ENCODE data around the gene CACNA1C.

Gene CACNA1C

GRCh38 chr12:2618291-2618995 lies 565.7 kb downstream of the CACNA1C start:
- no peak for DNase-seq

- no peak for DNase-seq
Measured at GRCh38 chr12:2619136-2619535, 566.3 kb downstream of the CACNA1C start.

GRCh38 chr12:2622460-2622859 lies 569.7 kb downstream of the CACNA1C start:
- DNase-seq, result no peak

DNA sequence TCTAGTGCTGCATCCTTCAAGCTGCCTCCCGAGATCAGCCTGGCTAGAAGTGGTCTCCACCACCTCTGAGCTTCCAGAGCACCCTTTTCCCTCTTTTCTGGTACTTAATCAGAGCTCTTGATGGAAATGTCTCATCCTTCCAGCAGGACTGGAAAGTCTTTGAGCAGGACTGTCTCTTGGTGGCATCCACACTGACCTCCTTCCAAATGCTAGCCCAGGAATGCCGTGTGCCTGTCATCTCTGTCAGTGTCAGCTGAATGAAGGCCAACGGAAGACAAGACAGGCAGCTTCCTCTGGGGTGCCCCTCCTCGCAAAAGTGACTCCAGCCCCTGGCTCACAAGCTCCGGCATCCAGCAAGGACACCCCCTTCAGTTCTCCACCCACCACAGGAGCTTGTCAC lies 570.7 kb downstream of the CACNA1C start:
- DNase-seq, result no peak

DNA sequence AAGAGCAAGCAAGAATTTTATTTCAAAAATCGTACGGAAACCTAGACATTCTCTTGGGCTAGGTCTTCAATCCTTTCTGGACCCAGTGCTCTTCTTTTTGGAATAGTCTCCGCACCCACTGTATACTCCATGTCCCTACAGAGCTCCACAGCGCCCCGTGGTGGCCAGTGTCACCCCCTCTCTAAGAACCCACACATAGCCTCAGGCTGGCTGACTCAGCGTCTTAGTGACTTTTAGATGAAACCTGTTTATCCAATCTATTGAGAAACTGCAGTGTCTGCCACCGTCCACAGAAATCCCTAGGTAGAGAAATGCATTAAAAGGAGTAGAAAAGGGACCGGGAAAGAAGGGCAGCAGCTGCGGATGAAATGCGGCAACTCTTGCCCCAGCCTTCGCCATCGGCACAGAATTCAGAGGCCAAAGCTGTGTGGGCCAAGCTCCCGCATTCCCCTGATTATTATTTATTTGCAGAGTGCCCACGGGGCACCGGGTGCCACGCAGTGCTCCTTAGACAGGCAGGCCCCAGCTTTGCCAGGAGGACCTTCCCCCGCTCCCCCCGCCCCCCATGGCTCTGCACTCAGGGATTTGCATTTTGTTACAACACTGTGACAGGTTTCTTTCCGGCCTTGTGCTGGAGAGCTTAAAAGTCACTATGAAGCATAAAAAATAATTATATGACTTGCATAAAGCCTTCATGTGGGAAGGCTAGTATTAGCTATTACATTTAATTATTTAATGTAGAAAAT lies 571.9 kb downstream of the CACNA1C start:
- no peak for DNase-seq

DNA sequence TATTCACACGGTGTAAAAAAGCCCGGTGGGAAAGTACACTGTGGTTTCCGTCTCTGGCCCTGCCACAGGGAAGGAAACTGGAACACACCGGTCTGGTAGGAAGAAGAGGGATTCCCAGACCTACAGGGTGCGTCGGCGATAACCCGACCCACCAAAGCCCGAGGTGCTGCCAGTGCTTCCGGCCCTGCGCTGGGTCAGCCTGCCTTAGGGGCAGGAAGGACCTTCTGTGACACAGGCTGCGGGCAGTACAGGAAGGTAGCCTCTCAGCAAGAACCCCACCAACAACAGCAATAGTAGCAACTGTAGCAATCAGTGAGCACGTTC lies 572.5 kb downstream of the CACNA1C start:
- no peak for DNase-seq

DNA sequence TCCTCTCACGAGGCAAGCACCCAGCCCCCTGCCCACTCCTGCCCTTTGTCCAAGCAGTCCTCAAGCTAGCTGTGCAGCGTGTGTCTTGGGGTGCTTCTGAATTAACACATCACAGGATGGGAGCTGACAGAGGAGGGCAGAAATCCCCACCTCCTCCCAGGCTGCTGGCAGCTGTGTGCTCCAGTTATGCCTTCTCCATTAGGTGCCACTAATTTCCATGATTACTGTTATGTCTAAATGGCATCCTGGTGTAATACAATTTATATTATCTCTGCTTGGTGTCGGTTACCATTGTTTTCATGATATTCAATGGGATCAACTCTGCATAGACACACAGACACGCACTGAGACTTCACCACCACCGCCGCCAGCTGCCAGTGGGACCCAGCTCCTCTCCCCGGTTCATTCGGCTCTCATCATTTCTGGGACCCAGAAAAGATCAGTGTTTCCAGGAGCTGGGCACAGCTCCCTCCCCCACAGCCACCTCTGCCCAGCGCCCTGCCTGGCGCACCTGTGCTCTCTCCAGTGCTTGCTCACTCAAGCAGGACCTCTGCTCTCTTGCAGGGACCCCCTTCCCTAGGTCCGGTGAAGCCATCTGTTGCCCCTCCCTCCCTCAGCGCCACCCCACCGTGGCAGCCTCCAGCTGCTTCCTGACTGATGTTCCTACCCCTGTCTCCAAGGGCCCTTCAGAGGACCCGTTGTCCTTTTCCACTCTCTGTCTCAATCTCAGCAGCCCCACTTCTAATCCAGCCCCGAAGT lies 574.5 kb downstream of the CACNA1C start:
- DNase-seq, result no peak

DNA sequence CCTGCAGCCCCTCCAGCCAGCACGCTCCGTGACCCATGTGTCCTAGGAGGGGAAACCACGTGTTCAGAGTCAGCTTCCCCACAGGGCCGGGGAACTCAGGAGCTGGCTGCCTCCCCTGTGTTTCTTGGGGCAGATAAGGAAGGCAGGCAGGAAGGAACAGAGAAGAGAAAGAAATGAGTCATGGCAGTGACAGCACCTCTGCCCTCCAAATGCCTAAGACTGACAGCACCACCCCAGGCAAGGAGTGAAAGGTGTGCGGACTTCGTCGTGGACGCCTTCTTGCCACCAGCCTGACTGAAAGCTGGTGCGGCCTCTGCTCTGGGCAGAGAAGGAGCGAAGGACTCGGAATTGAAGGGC lies 575.0 kb downstream of the CACNA1C start:
- DNase-seq, result peak; percentile 37

GRCh38 chr12:2628401-2628800 lies 575.6 kb downstream of the CACNA1C start:
- DNase-seq, result no peak

DNA sequence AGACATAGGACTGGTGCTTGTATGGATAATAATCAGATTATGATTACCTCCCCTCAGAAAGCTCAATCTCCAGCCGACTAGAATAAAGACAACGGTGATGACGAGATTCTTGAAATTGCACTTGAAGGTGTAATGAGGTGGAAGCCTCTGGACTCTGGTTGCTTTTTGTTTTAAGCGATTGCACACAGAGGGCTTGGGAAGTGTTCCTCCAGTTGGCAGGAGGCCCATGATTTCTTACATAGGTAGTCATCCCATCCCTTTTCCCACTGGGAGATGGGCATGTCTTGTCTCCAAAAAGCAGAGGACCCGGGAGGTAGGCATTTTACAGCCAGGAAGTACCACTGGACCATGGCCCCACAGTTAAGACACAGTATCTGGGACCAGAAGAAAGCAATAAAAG lies 576.3 kb downstream of the CACNA1C start:
- DNase-seq, result peak; percentile 54

DNA sequence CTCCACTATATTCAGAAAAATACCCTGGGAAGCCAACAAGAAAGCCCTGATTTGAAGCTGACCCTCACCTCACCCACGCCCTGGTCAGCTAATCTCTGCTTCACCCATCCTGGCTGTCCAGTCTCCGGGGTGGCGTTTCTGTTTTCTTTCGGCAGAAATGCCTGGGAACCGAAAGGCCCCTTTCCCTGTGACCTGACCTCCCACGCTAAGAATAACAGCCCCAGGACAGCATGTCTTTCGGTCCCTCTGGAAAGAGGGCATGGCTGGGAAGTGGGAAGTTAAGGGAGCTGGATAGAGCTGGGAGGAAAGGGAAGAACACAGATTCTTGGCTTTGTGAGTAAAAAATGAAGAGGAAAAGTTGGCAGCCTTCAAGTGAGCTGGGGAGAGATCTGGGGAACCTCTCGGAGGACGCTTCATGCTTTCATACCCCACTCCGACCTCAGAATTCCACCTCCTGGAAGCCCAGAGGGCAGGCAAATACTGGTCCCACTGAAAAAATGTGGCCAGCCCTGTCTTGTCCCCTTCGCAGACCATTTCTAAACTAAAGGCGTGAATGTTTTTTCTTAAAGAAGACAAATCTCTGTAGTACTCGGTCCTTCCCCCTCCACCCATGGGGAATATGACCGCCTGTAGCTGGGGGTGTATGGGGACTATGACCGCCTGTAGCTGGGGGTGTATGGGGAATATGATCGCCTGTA lies 579.0 kb downstream of the CACNA1C start:
- DNase-seq, result no peak

DNA sequence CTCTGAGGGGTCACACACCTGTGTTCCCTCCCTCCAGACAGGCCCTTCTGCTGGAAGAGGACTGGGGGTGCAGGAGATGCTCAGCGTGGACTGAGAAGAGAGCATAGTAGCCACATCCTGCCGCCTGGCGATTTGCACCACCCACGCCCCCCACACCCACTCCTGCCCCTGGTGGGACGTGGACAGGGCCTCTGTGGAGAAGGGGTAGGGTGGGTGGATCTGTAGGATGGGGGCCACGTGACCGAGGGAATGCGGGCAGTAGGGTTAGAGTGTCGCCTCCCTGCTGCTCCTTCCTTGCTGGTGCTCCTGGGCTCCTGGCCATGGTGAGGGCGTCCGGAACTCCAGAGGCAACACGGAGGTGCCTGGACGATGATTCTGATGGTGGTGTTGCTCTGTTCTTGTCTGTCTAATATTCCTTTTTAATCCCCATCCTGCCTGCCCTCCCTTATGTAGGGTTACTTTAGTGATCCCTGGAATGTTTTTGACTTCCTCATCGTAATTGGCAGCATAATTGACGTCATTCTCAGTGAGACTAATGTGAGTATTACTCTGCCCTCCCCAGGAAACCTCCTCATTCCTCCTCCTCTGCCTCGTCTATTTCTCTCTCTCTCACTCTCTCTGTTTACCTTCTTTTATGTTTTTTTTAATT lies 580.5 kb downstream of the CACNA1C start:
- no peak for DNase-seq

- DNase-seq, result no peak
Measured at GRCh38 chr12:2633825-2634200, 581.0 kb downstream of the CACNA1C start.

GRCh38 chr12:2634471-2634870 lies 581.7 kb downstream of the CACNA1C start:
- no peak for DNase-seq

GRCh38 chr12:2636741-2637340 lies 584.1 kb downstream of the CACNA1C start:
- no peak for DNase-seq

DNA sequence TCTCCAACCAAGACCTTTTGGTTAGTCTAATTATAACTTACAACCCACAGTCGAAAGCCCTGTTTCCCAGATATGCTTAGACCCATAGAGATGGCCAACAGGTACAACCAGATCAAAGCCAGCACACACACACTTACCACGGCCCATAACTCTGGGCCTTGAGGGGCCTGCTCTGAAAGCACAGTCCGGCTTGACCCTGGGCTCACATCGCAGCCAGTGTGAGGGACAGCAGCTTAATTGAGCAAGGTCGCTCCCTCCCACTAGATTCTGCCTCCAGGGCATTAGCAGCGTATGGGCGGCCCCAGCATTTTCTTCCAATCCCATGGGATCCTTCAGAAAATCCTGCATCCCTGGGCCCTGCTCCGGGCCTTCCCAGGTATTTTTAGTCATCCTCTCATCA lies 584.6 kb downstream of the CACNA1C start:
- DNase-seq, result no peak

DNA sequence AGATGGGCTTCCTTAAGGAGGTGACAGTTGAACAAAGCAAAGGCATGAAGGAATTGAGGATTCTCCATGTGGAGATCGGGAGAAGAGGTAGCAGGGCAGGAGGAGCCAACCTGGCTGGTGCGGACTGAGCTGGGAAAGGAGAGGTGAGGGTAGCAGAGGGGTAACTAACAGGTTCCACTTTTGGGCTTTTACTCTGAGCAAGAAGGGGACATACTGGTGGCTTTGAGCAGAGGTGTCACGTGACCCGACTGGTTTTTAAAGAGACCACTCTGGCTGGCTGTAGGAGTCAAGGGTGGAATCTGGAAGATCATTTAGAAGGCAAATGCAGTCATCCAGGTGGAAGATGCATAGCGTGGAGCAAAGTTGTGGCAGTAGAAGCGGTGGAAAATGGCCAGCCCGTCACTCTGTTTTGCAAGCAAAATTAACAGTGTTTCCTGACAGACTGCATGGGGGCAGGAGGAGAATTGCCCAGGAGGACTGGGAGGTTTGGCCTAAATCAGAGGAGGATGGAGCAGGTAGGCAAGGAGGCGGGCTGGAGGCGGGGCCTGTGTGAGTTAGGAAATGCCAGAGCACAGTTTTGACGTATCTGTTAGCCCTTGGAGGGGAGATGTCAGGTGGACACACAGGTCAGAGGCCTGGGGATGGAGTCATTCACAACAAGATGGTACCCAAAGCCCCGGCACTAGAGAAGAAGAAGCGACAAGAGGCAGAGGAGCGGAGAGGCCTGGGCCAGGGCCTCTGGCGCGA lies 585.7 kb downstream of the CACNA1C start:
- DNase-seq, result no peak

GRCh38 chr12:2639020-2639298 lies 586.2 kb downstream of the CACNA1C start:
- no peak for DNase-seq

GRCh38 chr12:2640281-2640680 lies 587.5 kb downstream of the CACNA1C start:
- no peak for DNase-seq

- no peak for DNase-seq
Measured at GRCh38 chr12:2640709-2641108, 587.9 kb downstream of the CACNA1C start.

DNA sequence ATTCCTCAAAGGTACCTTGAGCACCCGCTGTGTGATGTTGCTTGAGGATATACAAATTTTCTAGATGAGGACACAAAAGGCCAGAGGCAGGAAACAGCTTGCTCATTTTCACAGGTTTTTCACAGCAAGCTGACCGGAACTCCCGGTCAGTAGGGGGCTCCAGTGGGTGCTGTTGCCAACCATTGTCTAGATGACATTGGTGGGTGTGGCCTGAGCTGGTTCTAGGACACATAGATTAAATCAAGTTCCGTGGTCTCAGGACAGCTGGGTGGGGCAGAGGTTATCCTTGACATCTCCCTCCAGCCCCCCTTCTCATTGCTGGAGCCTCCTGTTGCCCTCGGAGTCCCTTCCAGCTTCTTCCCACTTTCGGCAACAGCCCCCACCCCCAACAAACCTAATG lies 588.4 kb downstream of the CACNA1C start:
- no peak for DNase-seq

GRCh38 chr12:2641761-2642160 lies 589.0 kb downstream of the CACNA1C start:
- DNase-seq, result no peak

Data from DMS79 (cell line).